ENCODE data around the gene KCNJ4.

Gene KCNJ4

GRCh38 chr22:38462960-38463784 lies 8.2 kb upstream of the KCNJ4 start:
- H3K27ac ChIP-seq (ENCODE audit: insufficient read depth, low read length, poor library complexity, severe bottlenecking) = no peak overlapping the region
- no peaks in the 10 kb centered on the region for H3K36me3 ChIP-seq (ENCODE audit: control insufficient read depth, insufficient read depth, low read length)
- peaks cover 2% of the 10 kb centered on the region for H3K4me1 ChIP-seq (ENCODE audit: control insufficient read depth, insufficient read depth, low read length, poor library complexity, severe bottlenecking)
- H3K9me3 ChIP-seq (ENCODE audit: control insufficient read depth, low read length) = no peaks in the 10 kb centered on the region
- no peak for DNase-seq
- H3K4me3 ChIP-seq (ENCODE audit: insufficient read depth, low read depth, low read length, poor library complexity, severe bottlenecking) = no peak overlapping the region
- peaks cover 11% of the 10 kb centered on the region for H3K27me3 ChIP-seq (replicated peaks; ENCODE audit: control insufficient read depth, insufficient read depth, low read length, poor library complexity, severe bottlenecking)

GRCh38 chr22:38461414-38462081 lies 6.5 kb upstream of the KCNJ4 start:
- DNase-seq = no peak
- no peaks in the 10 kb centered on the region for H3K9me3 ChIP-seq (ENCODE audit: control insufficient read depth, low read length)
- no peaks in the 10 kb centered on the region for H3K4me1 ChIP-seq (ENCODE audit: control insufficient read depth, insufficient read depth, low read length, poor library complexity, severe bottlenecking)
- no peak overlapping the region for H3K4me3 ChIP-seq (ENCODE audit: insufficient read depth, low read depth, low read length, poor library complexity, severe bottlenecking)
- peaks cover 10% of the 10 kb centered on the region for H3K27me3 ChIP-seq (replicated peaks; ENCODE audit: control insufficient read depth, insufficient read depth, low read length, poor library complexity, severe bottlenecking)
- H3K27ac ChIP-seq (ENCODE audit: insufficient read depth, low read length, poor library complexity, severe bottlenecking) = no peak overlapping the region
- H3K36me3 ChIP-seq (ENCODE audit: control insufficient read depth, insufficient read depth, low read length) = no peaks in the 10 kb centered on the region

- Histone ChIP-seq H3K36me3 (ENCODE audit: control insufficient read depth, insufficient read depth, low read length) (no peaks in the 10 kb centered on the region), H3K27me3 (replicated peaks; ENCODE audit: control insufficient read depth, insufficient read depth, low read length, poor library complexity, severe bottlenecking) (peaks cover 15% of the 10 kb centered on the region), H3K4me3 (ENCODE audit: insufficient read depth, low read depth, low read length, poor library complexity, severe bottlenecking) (no peak overlapping the region), H3K27ac (ENCODE audit: insufficient read depth, low read length, poor library complexity, severe bottlenecking) (no peak overlapping the region), H3K4me1 (ENCODE audit: control insufficient read depth, insufficient read depth, low read length, poor library complexity, severe bottlenecking) (no peaks in the 10 kb centered on the region), H3K9me3 (ENCODE audit: control insufficient read depth, low read length) (no peaks in the 10 kb centered on the region)
- no peak for DNase-seq
Observed at GRCh38 chr22:38461057-38461413, 6.0 kb upstream of the KCNJ4 start.

- H3K27ac ChIP-seq (ENCODE audit: insufficient read depth, low read length, poor library complexity, severe bottlenecking) = no peak overlapping the region
- H3K4me3 ChIP-seq (ENCODE audit: insufficient read depth, low read depth, low read length, poor library complexity, severe bottlenecking) = no peak overlapping the region
- peaks cover 3% of the 10 kb centered on the region for H3K4me1 ChIP-seq (ENCODE audit: control insufficient read depth, insufficient read depth, low read length, poor library complexity, severe bottlenecking)
- no peak for DNase-seq
- H3K9me3 ChIP-seq (ENCODE audit: control insufficient read depth, low read length) = no peaks in the 10 kb centered on the region
- H3K36me3 ChIP-seq (ENCODE audit: control insufficient read depth, insufficient read depth, low read length) = no peaks in the 10 kb centered on the region
- peaks cover 20% of the 10 kb centered on the region for H3K27me3 ChIP-seq (replicated peaks; ENCODE audit: control insufficient read depth, insufficient read depth, low read length, poor library complexity, severe bottlenecking)
Observed at GRCh38 chr22:38460426-38460840, 5.4 kb upstream of the KCNJ4 start.

GRCh38 chr22:38456841-38457699 lies 2.1 kb upstream of the KCNJ4 start:
- DNase-seq = no peak
- Histone ChIP-seq H3K4me1 (ENCODE audit: control insufficient read depth, insufficient read depth, low read length, poor library complexity, severe bottlenecking) (peaks cover 10% of the 10 kb centered on the region), H3K9me3 (ENCODE audit: control insufficient read depth, low read length) (no peaks in the 10 kb centered on the region), H3K27ac (ENCODE audit: insufficient read depth, low read length, poor library complexity, severe bottlenecking) (no peak overlapping the region), H3K4me3 (ENCODE audit: insufficient read depth, low read depth, low read length, poor library complexity, severe bottlenecking) (no peak overlapping the region), H3K27me3 (replicated peaks; ENCODE audit: control insufficient read depth, insufficient read depth, low read length, poor library complexity, severe bottlenecking) (peaks cover 42% of the 10 kb centered on the region), H3K36me3 (ENCODE audit: control insufficient read depth, insufficient read depth, low read length) (no peaks in the 10 kb centered on the region)

GRCh38 chr22:38456272-38456835 lies 1.4 kb upstream of the KCNJ4 start:
- H3K27ac ChIP-seq (ENCODE audit: insufficient read depth, low read length, poor library complexity, severe bottlenecking) = no peak overlapping the region
- no peaks in the 10 kb centered on the region for H3K36me3 ChIP-seq (ENCODE audit: control insufficient read depth, insufficient read depth, low read length)
- peaks cover 43% of the 10 kb centered on the region for H3K27me3 ChIP-seq (replicated peaks; ENCODE audit: control insufficient read depth, insufficient read depth, low read length, poor library complexity, severe bottlenecking)
- no peak for DNase-seq
- no peak overlapping the region for H3K4me3 ChIP-seq (ENCODE audit: insufficient read depth, low read depth, low read length, poor library complexity, severe bottlenecking)
- no peaks in the 10 kb centered on the region for H3K9me3 ChIP-seq (ENCODE audit: control insufficient read depth, low read length)
- peaks cover 10% of the 10 kb centered on the region for H3K4me1 ChIP-seq (ENCODE audit: control insufficient read depth, insufficient read depth, low read length, poor library complexity, severe bottlenecking)

- Histone ChIP-seq H3K36me3 (ENCODE audit: control insufficient read depth, insufficient read depth, low read length) (no peaks in the 10 kb centered on the region), H3K27me3 (replicated peaks; ENCODE audit: control insufficient read depth, insufficient read depth, low read length, poor library complexity, severe bottlenecking) (peaks cover 46% of the 10 kb centered on the region), H3K27ac (ENCODE audit: insufficient read depth, low read length, poor library complexity, severe bottlenecking) (no peak overlapping the region), H3K4me1 (ENCODE audit: control insufficient read depth, insufficient read depth, low read length, poor library complexity, severe bottlenecking) (peaks cover 10% of the 10 kb centered on the region), H3K9me3 (ENCODE audit: control insufficient read depth, low read length) (no peaks in the 10 kb centered on the region), H3K4me3 (ENCODE audit: insufficient read depth, low read depth, low read length, poor library complexity, severe bottlenecking) (peak overlapping the region; percentile 32)
- DNase-seq = no peak
Observed at GRCh38 chr22:38455530-38456271, 702 bp upstream of the KCNJ4 start.

- H3K4me3 ChIP-seq (ENCODE audit: insufficient read depth, low read depth, low read length, poor library complexity, severe bottlenecking) = peak overlapping the region; percentile 45
- no peaks in the 10 kb centered on the region for H3K36me3 ChIP-seq (ENCODE audit: control insufficient read depth, insufficient read depth, low read length)
- peaks cover 10% of the 10 kb centered on the region for H3K4me1 ChIP-seq (ENCODE audit: control insufficient read depth, insufficient read depth, low read length, poor library complexity, severe bottlenecking)
- peaks cover 46% of the 10 kb centered on the region for H3K27me3 ChIP-seq (replicated peaks; ENCODE audit: control insufficient read depth, insufficient read depth, low read length, poor library complexity, severe bottlenecking)
- H3K9me3 ChIP-seq (ENCODE audit: control insufficient read depth, low read length) = no peaks in the 10 kb centered on the region
- H3K27ac ChIP-seq (ENCODE audit: insufficient read depth, low read length, poor library complexity, severe bottlenecking) = no peak overlapping the region
- no peak for DNase-seq
Observed at GRCh38 chr22:38454353-38455075, 485 bp downstream of the KCNJ4 start.

GRCh38 chr22:38453996-38454352 lies 1.0 kb downstream of the KCNJ4 start:
- H3K4me1 ChIP-seq (ENCODE audit: control insufficient read depth, insufficient read depth, low read length, poor library complexity, severe bottlenecking) = peaks cover 10% of the 10 kb centered on the region
- H3K27ac ChIP-seq (ENCODE audit: insufficient read depth, low read length, poor library complexity, severe bottlenecking) = no peak overlapping the region
- DNase-seq = no peak
- H3K27me3 ChIP-seq (replicated peaks; ENCODE audit: control insufficient read depth, insufficient read depth, low read length, poor library complexity, severe bottlenecking) = peaks cover 46% of the 10 kb centered on the region
- H3K4me3 ChIP-seq (ENCODE audit: insufficient read depth, low read depth, low read length, poor library complexity, severe bottlenecking) = peak overlapping the region; percentile 45
- H3K36me3 ChIP-seq (ENCODE audit: control insufficient read depth, insufficient read depth, low read length) = no peaks in the 10 kb centered on the region
- no peaks in the 10 kb centered on the region for H3K9me3 ChIP-seq (ENCODE audit: control insufficient read depth, low read length)

Data from effector memory CD4-positive, alpha-beta T cell (primary cell).